Mesenchymal stem cell (in vitro differentiated cells and primary cell): ENCODE results near the gene ZFP42.

Experiments
- DNase-seq: peaks from one replicate; pipeline ENCODE4 v3.0.0-alpha.2; 2013
- H2AFZ ChIP-seq: one replicate; pipeline ENCODE4 v1.6.1; 2013; ENCODE audit warnings: low read depth, mild to moderate bottlenecking, control low read depth, inconsistent platforms, low read length, moderate library complexity
- H2AK5ac ChIP-seq: 2 replicates; pipeline ENCODE4 v1.6.1; 2013; ENCODE audit warnings: low read length, moderate library complexity, mild to moderate bottlenecking, inconsistent platforms; ENCODE audit not compliant: severe bottlenecking
- H2BK120ac ChIP-seq: one replicate; pipeline ENCODE4 v1.6.1; 2013; ENCODE audit warnings: low read depth, mild to moderate bottlenecking, inconsistent platforms, low read length, moderate library complexity
- H2BK12ac ChIP-seq, 2 experiments: one replicate each; pipeline ENCODE4 v1.6.1; 2013; ENCODE audit warnings: inconsistent platforms in 2 of 2, low read length in 2 of 2, mild to moderate bottlenecking in 2 of 2, moderate library complexity in 2 of 2, control low read depth in 1 of 2
- H2BK15ac ChIP-seq: one replicate; pipeline ENCODE4 v1.6.1; 2013; ENCODE audit warnings: mild to moderate bottlenecking, low read depth, inconsistent platforms; ENCODE audit not compliant: poor library complexity, severe bottlenecking
- H2BK5ac ChIP-seq: 2 replicates; pipeline ENCODE4 v1.6.1; 2013; ENCODE audit warnings: low read depth, mild to moderate bottlenecking, low read length, control low read depth, inconsistent platforms; ENCODE audit not compliant: poor library complexity, severe bottlenecking
- H3K14ac ChIP-seq, 2 experiments: one replicate each; pipeline ENCODE4 v1.6.1; 2013; ENCODE audit warnings: inconsistent platforms in 2 of 2, low read length in 2 of 2, control low read depth in 1 of 2, mild to moderate bottlenecking in 1 of 2, moderate library complexity in 1 of 2
- H3K18ac ChIP-seq, 2 experiments: one replicate each; pipeline ENCODE4 v1.6.1; 2013; ENCODE audit warnings: inconsistent platforms in 2 of 2, low read length in 2 of 2, control low read depth in 1 of 2, low read depth in 1 of 2, mild to moderate bottlenecking in 1 of 2
- H3K23ac ChIP-seq, 2 experiments: one replicate each; pipeline ENCODE4 v1.6.1; 2013; ENCODE audit warnings: inconsistent platforms in 2 of 2, low read length in 2 of 2, mild to moderate bottlenecking in 2 of 2, moderate library complexity in 2 of 2, control low read depth in 1 of 2
- H3K27ac ChIP-seq: 2 replicates; pipeline ENCODE4 v1.5.1; 2013; ENCODE audit warnings: mild to moderate bottlenecking, moderate library complexity, low read length, control low read depth, inconsistent platforms; ENCODE audit not compliant: poor library complexity, severe bottlenecking
- H3K27me3 ChIP-seq, 2 experiments: 2 replicates each; pipeline versions ENCODE4 v1.6.1 to v1.7.0; 2013; ENCODE audit warnings: low read length in 2 of 2, mild to moderate bottlenecking in 2 of 2, moderate library complexity in 2 of 2, control low read depth in 1 of 2, inconsistent platforms in 1 of 2; ENCODE audit not compliant: control insufficient read depth in 1 of 2, insufficient read depth in 1 of 2
- H3K36me3 ChIP-seq, 2 experiments: 2 replicates each; pipeline versions ENCODE4 v1.6.1 to v1.7.0; 2013; ENCODE audit warnings: low read length in 2 of 2, control low read depth in 1 of 2, inconsistent platforms in 1 of 2, low read depth in 1 of 2, mild to moderate bottlenecking in 1 of 2; ENCODE audit not compliant: insufficient read depth in 2 of 2, control insufficient read depth in 1 of 2
- H3K4ac ChIP-seq, 2 experiments: one replicate each; pipeline ENCODE4 v1.6.1; 2013; ENCODE audit warnings: inconsistent platforms in 2 of 2, low read length in 2 of 2, mild to moderate bottlenecking in 2 of 2, moderate library complexity in 2 of 2, control low read depth in 1 of 2, low read depth in 1 of 2
- H3K4me1 ChIP-seq: 2 replicates; pipeline ENCODE4 v1.6.1; 2013; ENCODE audit warnings: low read depth, low read length, control low read depth; ENCODE audit not compliant: control insufficient read depth, insufficient read depth
- H3K4me2 ChIP-seq: 2 replicates; pipeline ENCODE4 v1.6.1; 2013; ENCODE audit warnings: low read length, mild to moderate bottlenecking, inconsistent platforms; ENCODE audit not compliant: poor library complexity, severe bottlenecking
- H3K4me3 ChIP-seq, 2 experiments: 2 replicates each; pipeline versions ENCODE4 v1.5.1 to v1.7.0; 2013; ENCODE audit warnings: low read length in 2 of 2, mild to moderate bottlenecking in 2 of 2, control low read depth in 1 of 2, low read depth in 1 of 2; ENCODE audit not compliant: insufficient read depth in 1 of 2
- H3K79me1 ChIP-seq: replicated peaks from 2 replicates; pipeline ENCODE4 v1.6.1; 2013; ENCODE audit warnings: mild to moderate bottlenecking, control low read depth, low read length, inconsistent platforms; ENCODE audit not compliant: poor library complexity, severe bottlenecking
- H3K9ac ChIP-seq: 2 replicates; pipeline ENCODE4 v1.7.0; 2013; ENCODE audit warnings: mild to moderate bottlenecking, low read length, moderate library complexity
- H3K9me3 ChIP-seq: 2 replicates; pipeline ENCODE4 v1.7.0; 2013; ENCODE audit warnings: mild to moderate bottlenecking, low read length; ENCODE audit not compliant: control insufficient read depth
- H4K8ac ChIP-seq: one replicate; pipeline ENCODE4 v1.6.1; 2013; ENCODE audit warnings: inconsistent platforms, mild to moderate bottlenecking, low read length, moderate library complexity
- H4K91ac ChIP-seq: one replicate; pipeline ENCODE4 v1.6.1; 2013; ENCODE audit warnings: mild to moderate bottlenecking, low read length, inconsistent platforms
- WGBS: methylation state at CpG from one replicate; pipeline ENCODE4 v1.1.7; 2013; ENCODE audit warnings: mixed read lengths; 5-methylcytosine and 5-hydroxymethylcytosine counted together

ZFP42 gene

DNA sequence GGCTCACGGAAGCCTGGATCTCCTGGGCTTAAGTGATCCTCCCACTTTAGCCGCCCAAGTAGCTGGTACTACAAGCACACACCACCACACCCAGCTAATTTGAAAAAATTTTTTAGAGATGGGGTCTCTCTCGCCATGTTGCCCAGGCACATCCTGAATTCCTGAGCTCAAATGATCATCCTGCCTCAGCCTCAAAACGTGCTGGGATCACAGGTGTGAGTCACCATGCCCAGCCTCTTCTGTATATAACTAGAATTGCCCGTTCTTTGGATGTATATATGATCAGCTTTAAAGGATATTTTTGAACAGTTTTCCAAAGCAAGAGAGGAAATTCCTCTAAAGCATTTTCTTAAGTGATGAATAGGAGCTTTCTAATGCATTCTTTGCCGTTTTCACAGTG lies 22.7 kb downstream of the ZFP42 start:
- no peak for DNase-seq
- no peaks in the 10 kb centered on the region for H3K27me3 ChIP-seq
- H3K27ac ChIP-seq, result no peak overlapping the region
- H3K9ac ChIP-seq, result no peak overlapping the region
- no peak overlapping the region for H2AFZ ChIP-seq
- no peak overlapping the region for H3K4me2 ChIP-seq
- H3K23ac ChIP-seq, result no peak overlapping the region
- H4K91ac ChIP-seq, result no peak overlapping the region
- no peak overlapping the region for H2BK5ac ChIP-seq
- H2BK12ac ChIP-seq, result no peak overlapping the region
- H3K4ac ChIP-seq, result no peak overlapping the region
- H4K8ac ChIP-seq, result no peak overlapping the region
- H2AK5ac ChIP-seq, result no peak overlapping the region
- no peak overlapping the region for H3K18ac ChIP-seq
- H3K4me3 ChIP-seq, result no peak overlapping the region
- no peaks in the 10 kb centered on the region for H3K79me1 ChIP-seq
- no peaks in the 10 kb centered on the region for H3K36me3 ChIP-seq
- H2BK15ac ChIP-seq, result no peak overlapping the region
- no peak overlapping the region for H2BK120ac ChIP-seq
- H3K4me1 ChIP-seq, result peaks cover 3% of the 10 kb centered on the region
- no peak overlapping the region for H3K14ac ChIP-seq
- WGBS, result 95% methylated on average over 5 of the region's 6 CpGs
- H3K9me3 ChIP-seq, result no peaks in the 10 kb centered on the region

DNA sequence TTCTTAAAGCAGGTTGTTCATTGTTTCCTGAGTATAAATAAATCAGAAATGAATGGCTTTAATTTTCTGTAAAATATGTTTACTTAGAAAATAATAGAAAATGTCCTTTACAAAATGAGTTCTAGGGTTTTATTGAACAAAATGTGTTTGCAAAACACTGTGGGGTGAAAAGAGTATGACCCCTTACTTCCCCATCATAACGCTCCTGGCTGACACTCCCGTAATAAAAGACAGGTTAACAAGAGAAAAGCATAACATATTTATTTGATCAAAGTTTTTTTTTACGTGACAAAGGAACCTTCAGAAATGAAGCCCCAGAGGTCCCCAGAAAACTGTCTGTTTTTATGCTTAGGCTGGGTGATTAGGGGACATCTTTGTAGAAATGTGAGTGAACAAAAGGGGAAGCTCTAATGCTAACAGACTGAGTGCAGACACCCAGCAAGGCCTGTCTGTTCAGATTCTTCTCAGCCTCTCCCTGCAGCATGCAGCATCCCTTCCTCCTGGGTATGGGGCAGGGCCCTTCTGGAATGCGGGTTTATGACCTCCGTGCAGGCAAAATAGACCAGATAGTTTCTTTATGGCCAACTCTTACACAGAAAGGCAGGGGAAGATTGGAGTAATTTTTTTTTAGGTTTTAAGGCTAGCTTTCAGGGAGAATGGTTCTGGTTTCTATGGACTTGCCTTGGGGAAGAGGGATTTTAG lies 26.1 kb downstream of the ZFP42 start:
- Histone ChIP-seq H2AFZ (no peak overlapping the region), H2AK5ac (no peak overlapping the region), H3K9ac (no peak overlapping the region), H3K79me1 (no peaks in the 10 kb centered on the region), H3K4me1 (peaks cover under 1% of the 10 kb centered on the region), H3K4ac (peak overlapping the region in 1 of 2 experiments; percentile 81), H4K91ac (peak overlapping the region; percentile 27), H2BK12ac (no peak overlapping the region), H3K9me3 (no peaks in the 10 kb centered on the region), H2BK15ac (no peak overlapping the region), H4K8ac (peak overlapping the region; percentile 54), H3K27ac (no peak overlapping the region), H3K4me3 (no peak overlapping the region), H3K27me3 (no peaks in the 10 kb centered on the region), H2BK120ac (no peak overlapping the region), H2BK5ac (no peak overlapping the region), H3K18ac (no peak overlapping the region), H3K23ac (no peak overlapping the region), H3K4me2 (no peak overlapping the region), H3K14ac (no peak overlapping the region), H3K36me3 (no peaks in the 10 kb centered on the region)
- 48% methylated on average over 3 of the region's 5 CpGs for WGBS
- no peak for DNase-seq

DNA sequence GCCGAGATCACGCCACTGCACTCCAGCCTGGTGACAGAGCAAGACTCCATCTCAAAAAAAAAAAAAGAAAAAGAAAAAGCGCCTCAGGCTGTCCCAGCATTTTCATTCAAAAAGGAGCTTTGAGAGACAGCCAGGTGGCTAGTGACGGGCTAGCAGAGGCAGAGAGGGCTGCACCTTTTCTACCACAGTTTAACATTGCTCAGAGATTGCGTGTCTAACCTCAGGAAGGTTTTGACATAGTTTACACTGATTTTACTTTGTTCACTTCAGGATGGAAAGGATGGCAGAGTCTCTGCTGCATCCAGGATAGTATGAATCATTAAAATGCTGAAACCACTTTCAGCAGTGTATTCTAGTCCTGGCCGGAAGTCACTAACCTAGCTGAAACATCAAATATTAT lies 28.1 kb downstream of the ZFP42 start:
- Histone ChIP-seq H4K8ac (no peak overlapping the region), H4K91ac (no peak overlapping the region), H3K9ac (no peak overlapping the region), H3K23ac (no peak overlapping the region), H2AK5ac (no peak overlapping the region), H3K18ac (no peak overlapping the region), H3K9me3 (no peaks in the 10 kb centered on the region), H3K4me2 (no peak overlapping the region), H3K4me3 (no peak overlapping the region), H2BK5ac (no peak overlapping the region), H2AFZ (no peak overlapping the region), H2BK12ac (no peak overlapping the region), H3K27me3 (no peaks in the 10 kb centered on the region), H3K27ac (no peak overlapping the region), H3K4me1 (no peaks in the 10 kb centered on the region), H3K14ac (no peak overlapping the region), H3K36me3 (no peaks in the 10 kb centered on the region), H3K4ac (no peak overlapping the region), H2BK120ac (no peak overlapping the region), H2BK15ac (no peak overlapping the region), H3K79me1 (no peaks in the 10 kb centered on the region)
- DNase-seq, result peak; percentile 18
- WGBS, result 82% methylated on average over 3 of the region's 6 CpGs

DNA sequence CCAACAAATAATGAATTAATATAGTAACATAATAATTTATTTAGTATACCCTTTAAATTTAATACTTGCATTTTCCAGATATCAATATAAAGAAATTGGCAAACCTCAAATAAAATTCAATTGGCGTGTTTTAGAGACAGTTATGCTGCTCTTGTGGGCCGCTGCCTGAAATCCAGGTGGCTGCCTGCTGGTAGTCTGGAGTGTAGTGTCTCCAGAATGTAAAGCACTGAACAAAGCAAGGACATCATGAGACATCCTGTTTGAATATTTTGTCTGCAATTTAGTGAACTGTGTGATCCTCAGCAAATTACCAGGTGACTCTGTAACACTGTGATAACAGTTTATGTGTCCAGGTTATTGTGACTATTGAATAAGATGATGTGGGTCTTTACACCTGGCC lies 29.9 kb downstream of the ZFP42 start:
- WGBS, result 94% methylated on average over 2 of the region's 2 CpGs
- no peaks in the 10 kb centered on the region for H3K9me3 ChIP-seq
- no peak overlapping the region for H3K4me2 ChIP-seq
- no peak overlapping the region for H3K14ac ChIP-seq
- no peak overlapping the region for H2BK12ac ChIP-seq
- H2BK15ac ChIP-seq, result no peak overlapping the region
- H3K4ac ChIP-seq, result no peak overlapping the region
- no peak overlapping the region for H3K23ac ChIP-seq
- no peak for DNase-seq
- H2BK5ac ChIP-seq, result no peak overlapping the region
- H3K36me3 ChIP-seq, result no peaks in the 10 kb centered on the region
- H3K9ac ChIP-seq, result no peak overlapping the region
- H2AK5ac ChIP-seq, result no peak overlapping the region
- no peak overlapping the region for H3K18ac ChIP-seq
- H3K4me3 ChIP-seq, result no peak overlapping the region
- no peaks in the 10 kb centered on the region for H3K79me1 ChIP-seq
- H4K91ac ChIP-seq, result no peak overlapping the region
- no peak overlapping the region for H2AFZ ChIP-seq
- peaks cover 2% of the 10 kb centered on the region for H3K4me1 ChIP-seq
- H3K27ac ChIP-seq, result no peak overlapping the region
- H2BK120ac ChIP-seq, result no peak overlapping the region
- no peaks in the 10 kb centered on the region for H3K27me3 ChIP-seq
- H4K8ac ChIP-seq, result no peak overlapping the region
